Astrocyte (in vitro differentiated cells and primary cell): ENCODE results near the gene EIF2S3. TPM values are rescaled to one million over a fixed set of nuclear protein-coding genes. Genes with fewer than 3 reads are reported as not detected.

Source experiments
- total RNA-seq: library from RNA; stranded (reverse); gene quantifications from 2 replicates; pipeline ENCODE4 v1.2.1, GENCODE V29; 2021

Gene EIF2S3
- total RNA-seq, 1 donor from 2014 or later: 216 TPM

Other genes starting within 250 kb of the EIF2S3 start
- 26.5 and 34.6 TPM in 2 replicates for gene APOO, start 147.0 kb upstream of the EIF2S3 start, total RNA-seq
- not detected in 2 replicates for gene CXorf58, start 146.9 kb upstream of the EIF2S3 start, total RNA-seq
- gene KLHL15, start 27.8 kb upstream of the EIF2S3 start, total RNA-seq: 6.5 and 7.5 TPM in 2 replicates
- gene ZFX, start 94.8 kb downstream of the EIF2S3 start, total RNA-seq: 35.7 and 40.9 TPM in 2 replicates